Kidney (tissue), 14 donors: ENCODE results near the gene S100A4. TPM values are rescaled to one million over a fixed set of nuclear protein-coding genes. Genes with fewer than 3 reads are reported as not detected.

Experiments used
- DNase-seq, 5 donors: peaks; one replicate each; pipeline ENCODE4 v3.0.0-alpha.2; 2013 to 2020
- FAIRE-seq: peaks from 2 replicates; lab custom pipeline; 2012; peaks lifted over from hg19 to GRCh38; lab: Jason Lieb, UNC
- H3K27ac ChIP-seq, 2 donors: one replicate each; pipeline ENCODE4 v1.7.0; 2013; ENCODE audit warnings: low read depth in 2 of 2, low read length in 2 of 2, inconsistent platforms in 1 of 2
- H3K27me3 ChIP-seq: one replicate; pipeline ENCODE4 v1.7.1; 2013; ENCODE audit warnings: low read length, inconsistent platforms; ENCODE audit not compliant: control insufficient read depth, insufficient read depth
- H3K36me3 ChIP-seq, 3 donors: one replicate each; pipeline versions ENCODE4 v1.7.0 to v1.7.1; 2013; ENCODE audit warnings: low read length in 3 of 3, control low read depth in 1 of 3, inconsistent platforms in 1 of 3; ENCODE audit not compliant: insufficient read depth in 3 of 3, control insufficient read depth in 2 of 3
- H3K4me1 ChIP-seq, 3 donors: one replicate each; pipeline versions ENCODE4 v1.7.0 to v1.7.1; 2013; ENCODE audit warnings: low read length in 3 of 3, inconsistent platforms in 1 of 3, low read depth in 1 of 3; ENCODE audit not compliant: control insufficient read depth in 2 of 3, insufficient read depth in 2 of 3
- H3K4me3 ChIP-seq, 3 donors: one replicate each; pipeline versions ENCODE4 v1.7.0 to v1.8.1; 2013; ENCODE audit warnings: low read length in 3 of 3, control low read depth in 1 of 3, inconsistent platforms in 1 of 3
- H3K9ac ChIP-seq, 3 donors: one replicate each; pipeline versions ENCODE4 v1.7.0 to v1.7.1; 2013; ENCODE audit warnings: low read length in 3 of 3, control low read depth in 1 of 3, inconsistent platforms in 1 of 3
- H3K9me3 ChIP-seq, 3 donors: one replicate each; pipeline versions ENCODE4 v1.7.0 to v1.7.1; 2013; ENCODE audit warnings: low read length in 3 of 3, control low read depth in 1 of 3, inconsistent platforms in 1 of 3; ENCODE audit not compliant: control insufficient read depth in 2 of 3, insufficient read depth in 1 of 3
- intact Hi-C: fragments of 100-400 bp; cut with DNase I; formaldehyde crosslinking; loops from one replicate; pipeline ENCODE4 v1.11.1; 2022
- polyA plus RNA-seq: library from polyadenylated mRNA; stranded (reverse); fragments of 350-450 nt; fragmentation: Illumina TruSeq; extraction: RNeasy Lipid Tissue Mini Kit (QIAGEN cat#74804); gene quantifications from one replicate; pipeline ENCODE4 v1.2.3, GENCODE V29; 2014; ENCODE audit warnings: low read depth, low replicate concordance; ENCODE audit not compliant: insufficient read depth
- total RNA-seq: library from RNA; stranded (reverse); fragmentation: NEBNext Ultra II Directional; extraction: Animal tissue kit (Norgen Biotek cat#: 25700); gene quantifications from one replicate; pipeline ENCODE4 v1.2.1, GENCODE V29; 2021
- TF ChIP-seq, protein P1 (sequence below): IDR thresholded peaks from 3 replicates; pipeline ENCODE4 v1.5.1; 2012; ENCODE audit warnings: mild to moderate bottlenecking, moderate library complexity, borderline replicate concordance; ENCODE audit not compliant: insufficient read depth; ENCODE audit errors: extremely low read depth
- donor health status: control.
- donor health status: control.
- donor health status: control.
- donor health status: control.
- donor health status: control.
- donor health status: DM: yes; HTN: yes; CAD: no.
- donor health status: Normal renal cell carcinoma (clear cell type).

S100A4 gene
- total and polyA plus RNA-seq, 2 donors from 2014 or later, result 141 to 204 TPM

DNA sequence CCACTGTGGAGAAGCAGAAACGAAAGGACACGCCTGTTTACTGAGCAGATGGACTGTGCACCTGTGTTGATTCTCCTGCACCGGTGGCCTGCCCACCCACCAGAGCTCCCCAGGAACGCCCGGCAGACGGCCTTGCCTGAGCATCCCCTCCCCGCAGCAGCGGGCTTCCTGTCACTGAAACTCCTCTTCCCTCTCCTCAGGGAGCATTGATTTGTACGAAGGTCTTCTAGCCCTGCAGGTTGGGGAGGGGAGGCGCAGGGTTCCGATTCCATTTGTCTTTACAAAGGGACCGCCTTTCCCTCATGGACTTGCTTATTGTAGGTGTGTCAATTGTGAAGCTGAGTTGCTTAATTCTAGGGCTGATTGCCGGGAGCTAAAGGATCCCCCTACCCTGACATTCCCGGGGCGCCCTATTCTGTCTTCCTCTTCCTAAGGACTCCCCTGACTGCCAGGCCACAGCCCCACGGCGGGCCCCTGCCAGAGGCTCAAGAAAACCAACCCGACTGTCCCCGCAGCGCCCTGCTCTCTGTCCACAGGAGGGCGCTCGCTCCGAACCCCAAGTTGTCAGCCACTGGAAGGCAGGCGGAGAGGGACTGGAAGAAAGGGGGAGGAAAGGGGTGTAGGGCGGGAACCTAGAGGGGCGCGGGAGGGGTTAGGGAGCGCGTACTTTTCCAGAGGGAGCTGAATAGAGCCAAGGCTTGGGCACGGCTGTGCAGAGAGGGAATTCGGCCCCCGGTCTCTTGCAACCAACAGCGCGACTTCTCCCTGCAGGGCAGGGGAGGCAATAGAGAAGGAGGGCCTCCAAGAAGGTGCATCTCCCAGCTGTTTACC is 12.6 kb downstream of the S100A4 start:
- peak overlapping the region in 2 of 3 donors; percentile 48 to 91 for H3K4me3 ChIP-seq
- FAIRE-seq (no peak), DNase-seq (peak; percentile 88 to 95 (median 91))
- H3K9me3 ChIP-seq, result no peaks in the 10 kb centered on the region
- peak overlapping the region in 2 of 3 donors; percentile 41 to 99 for H3K9ac ChIP-seq
- H3K4me1 ChIP-seq, result peaks cover 0 to 27% (median 5%) of the 10 kb centered on the region in 3 donors
- H3K27ac ChIP-seq, result peak overlapping the region; percentile 95 to 99
- no peaks in the 10 kb centered on the region for H3K36me3 ChIP-seq
- TF ChIP-seq, protein P1, sequence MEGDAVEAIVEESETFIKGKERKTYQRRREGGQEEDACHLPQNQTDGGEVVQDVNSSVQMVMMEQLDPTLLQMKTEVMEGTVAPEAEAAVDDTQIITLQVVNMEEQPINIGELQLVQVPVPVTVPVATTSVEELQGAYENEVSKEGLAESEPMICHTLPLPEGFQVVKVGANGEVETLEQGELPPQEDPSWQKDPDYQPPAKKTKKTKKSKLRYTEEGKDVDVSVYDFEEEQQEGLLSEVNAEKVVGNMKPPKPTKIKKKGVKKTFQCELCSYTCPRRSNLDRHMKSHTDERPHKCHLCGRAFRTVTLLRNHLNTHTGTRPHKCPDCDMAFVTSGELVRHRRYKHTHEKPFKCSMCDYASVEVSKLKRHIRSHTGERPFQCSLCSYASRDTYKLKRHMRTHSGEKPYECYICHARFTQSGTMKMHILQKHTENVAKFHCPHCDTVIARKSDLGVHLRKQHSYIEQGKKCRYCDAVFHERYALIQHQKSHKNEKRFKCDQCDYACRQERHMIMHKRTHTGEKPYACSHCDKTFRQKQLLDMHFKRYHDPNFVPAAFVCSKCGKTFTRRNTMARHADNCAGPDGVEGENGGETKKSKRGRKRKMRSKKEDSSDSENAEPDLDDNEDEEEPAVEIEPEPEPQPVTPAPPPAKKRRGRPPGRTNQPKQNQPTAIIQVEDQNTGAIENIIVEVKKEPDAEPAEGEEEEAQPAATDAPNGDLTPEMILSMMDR, result peak; percentile 83
- intact Hi-C loops, result no loop called here
- H3K27me3 ChIP-seq, result no peaks in the 10 kb centered on the region

DNA sequence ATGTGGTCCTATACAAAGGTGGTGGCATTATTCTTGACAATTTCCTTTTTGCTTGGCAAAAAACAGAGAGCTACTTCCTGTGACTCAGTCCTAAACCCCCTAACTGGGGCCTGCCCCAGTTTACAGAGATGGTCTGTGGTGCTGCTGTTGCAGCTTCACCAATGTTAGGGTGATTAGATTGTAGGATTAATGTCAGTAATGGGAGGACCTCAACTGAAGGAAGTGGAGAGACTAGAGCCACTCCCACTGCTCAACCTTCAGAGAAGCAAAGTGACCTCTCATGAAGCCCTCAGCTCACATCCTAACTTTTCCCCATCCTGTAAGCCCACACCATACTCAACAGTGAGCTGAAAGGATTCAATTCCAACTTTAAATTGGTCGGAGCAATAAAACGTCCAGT is 13.4 kb downstream of the S100A4 start:
- no peak for DNase-seq
- H3K36me3 ChIP-seq, result no peaks in the 10 kb centered on the region
- no peak overlapping the region for H3K4me3 ChIP-seq
- H3K9ac ChIP-seq, result no peak overlapping the region
- peaks cover 0 to 26% (median 5%) of the 10 kb centered on the region in 3 donors for H3K4me1 ChIP-seq
- H3K27ac ChIP-seq, result no peak overlapping the region
- no peaks in the 10 kb centered on the region for H3K9me3 ChIP-seq
- no peak for FAIRE-seq
- intact Hi-C loops, result no loop called here
- no peaks in the 10 kb centered on the region for H3K27me3 ChIP-seq
- TF ChIP-seq, protein P1, result no peak

DNA sequence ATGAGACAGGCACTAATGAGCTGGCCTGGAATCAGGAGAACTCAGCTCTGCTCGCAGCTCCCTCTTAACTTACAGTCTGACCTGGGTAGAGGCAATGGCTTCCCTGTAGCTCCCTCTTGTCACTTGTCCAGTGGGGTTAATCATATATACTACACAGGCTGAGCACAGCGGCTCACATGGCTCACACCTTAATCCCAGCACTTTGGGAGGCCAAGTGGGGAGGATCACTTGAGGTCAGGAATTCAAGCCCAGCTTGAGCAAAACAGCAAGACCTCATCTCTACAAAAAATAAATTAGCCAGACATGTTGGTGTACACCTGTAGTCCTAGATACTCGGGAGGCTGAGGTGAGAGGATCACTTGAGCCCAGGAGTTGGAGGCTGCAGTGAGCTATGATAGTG is 14.0 kb downstream of the S100A4 start:
- Histone ChIP-seq H3K27ac (no peak overlapping the region), H3K4me3 (no peak overlapping the region), H3K4me1 (peaks cover 0 to 23% (median 5%) of the 10 kb centered on the region in 3 donors), H3K9me3 (no peaks in the 10 kb centered on the region), H3K9ac (no peak overlapping the region), H3K36me3 (no peaks in the 10 kb centered on the region), H3K27me3 (no peaks in the 10 kb centered on the region)
- TF ChIP-seq, protein P1, result no peak
- FAIRE-seq (no peak), DNase-seq (no peak)
- intact Hi-C loops, result no loop called here
